Measurements from ENCODE around the gene ENOX2.
A peak's percentile ranks its signal among the peaks of the same experiment; 100 is the strongest.

The ENOX2 gene

DNA sequence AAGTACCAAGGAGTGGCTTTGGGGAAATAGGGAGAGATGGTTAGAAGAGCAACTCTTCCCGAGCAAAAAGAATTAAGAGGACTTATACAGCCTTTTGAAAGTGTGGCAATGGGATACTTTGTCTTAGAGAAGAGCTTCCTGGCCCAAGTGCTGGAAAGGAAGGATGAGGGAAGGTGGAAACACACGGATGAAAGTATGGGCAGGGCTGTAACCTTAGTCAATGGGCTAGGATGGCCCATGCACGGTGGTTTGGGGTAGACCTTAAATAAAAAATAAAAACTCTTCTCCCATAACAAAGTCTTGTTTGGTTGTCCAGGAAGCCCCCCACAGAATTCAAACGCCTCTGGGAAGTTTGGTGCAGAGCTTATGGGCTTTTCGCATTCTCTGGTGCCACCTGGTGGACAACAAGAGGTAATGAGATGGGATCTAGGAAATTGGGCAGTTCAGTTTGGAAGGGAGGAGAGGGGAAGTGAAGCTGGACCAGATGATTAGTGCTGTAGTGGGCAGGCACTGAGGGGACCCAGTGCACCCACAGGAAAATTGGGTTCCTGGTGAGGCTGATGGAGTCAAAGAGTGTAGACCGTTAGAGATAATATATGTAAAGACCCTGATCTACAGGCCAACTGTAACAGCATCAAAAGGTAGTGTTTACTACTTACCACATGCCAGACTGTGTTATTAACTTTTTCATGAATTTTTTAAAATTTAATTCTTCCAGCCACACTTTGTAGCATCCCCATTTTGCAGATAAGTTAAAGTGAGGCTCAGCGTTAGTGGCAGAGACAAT, 13.8 kb upstream of the ENOX2 start:
- H3K4me3 ChIP-seq (replicated peaks; ENCODE audit: low read depth, low read length) = no peak overlapping the region
- DNase-seq (ENCODE audit: low read depth) = peak; percentile 65
- TF ChIP-seq, protein P1, sequence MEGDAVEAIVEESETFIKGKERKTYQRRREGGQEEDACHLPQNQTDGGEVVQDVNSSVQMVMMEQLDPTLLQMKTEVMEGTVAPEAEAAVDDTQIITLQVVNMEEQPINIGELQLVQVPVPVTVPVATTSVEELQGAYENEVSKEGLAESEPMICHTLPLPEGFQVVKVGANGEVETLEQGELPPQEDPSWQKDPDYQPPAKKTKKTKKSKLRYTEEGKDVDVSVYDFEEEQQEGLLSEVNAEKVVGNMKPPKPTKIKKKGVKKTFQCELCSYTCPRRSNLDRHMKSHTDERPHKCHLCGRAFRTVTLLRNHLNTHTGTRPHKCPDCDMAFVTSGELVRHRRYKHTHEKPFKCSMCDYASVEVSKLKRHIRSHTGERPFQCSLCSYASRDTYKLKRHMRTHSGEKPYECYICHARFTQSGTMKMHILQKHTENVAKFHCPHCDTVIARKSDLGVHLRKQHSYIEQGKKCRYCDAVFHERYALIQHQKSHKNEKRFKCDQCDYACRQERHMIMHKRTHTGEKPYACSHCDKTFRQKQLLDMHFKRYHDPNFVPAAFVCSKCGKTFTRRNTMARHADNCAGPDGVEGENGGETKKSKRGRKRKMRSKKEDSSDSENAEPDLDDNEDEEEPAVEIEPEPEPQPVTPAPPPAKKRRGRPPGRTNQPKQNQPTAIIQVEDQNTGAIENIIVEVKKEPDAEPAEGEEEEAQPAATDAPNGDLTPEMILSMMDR (IDR thresholded peaks at IDR 0.05; ENCODE audit: low read length, missing control alignments) = peak; percentile 62

DNA sequence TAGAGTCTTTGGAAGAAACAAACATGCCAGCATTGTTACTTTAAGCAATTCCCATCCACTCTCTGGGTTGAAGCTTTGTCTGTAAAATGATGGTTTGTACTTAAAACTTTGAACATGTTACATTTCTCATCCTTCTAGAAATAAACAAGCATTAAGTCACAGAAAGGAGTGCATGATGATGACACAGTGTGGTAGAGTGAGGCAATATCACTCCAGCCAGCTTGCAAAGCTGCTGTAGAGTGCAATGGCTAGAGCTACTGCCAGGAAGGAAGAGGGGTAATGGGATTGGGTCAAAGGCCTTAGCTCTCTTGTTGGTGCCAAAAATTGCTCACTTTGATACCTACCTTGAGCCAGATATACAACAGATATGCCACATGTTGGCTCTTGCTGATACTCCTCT, 12.3 kb upstream of the ENOX2 start:
- TF ChIP-seq, protein P1 (IDR thresholded peaks at IDR 0.05; ENCODE audit: low read length, missing control alignments) = no peak
- no peak overlapping the region for H3K4me3 ChIP-seq (replicated peaks; ENCODE audit: low read depth, low read length)
- DNase-seq (ENCODE audit: low read depth) = peak; percentile 40

DNA sequence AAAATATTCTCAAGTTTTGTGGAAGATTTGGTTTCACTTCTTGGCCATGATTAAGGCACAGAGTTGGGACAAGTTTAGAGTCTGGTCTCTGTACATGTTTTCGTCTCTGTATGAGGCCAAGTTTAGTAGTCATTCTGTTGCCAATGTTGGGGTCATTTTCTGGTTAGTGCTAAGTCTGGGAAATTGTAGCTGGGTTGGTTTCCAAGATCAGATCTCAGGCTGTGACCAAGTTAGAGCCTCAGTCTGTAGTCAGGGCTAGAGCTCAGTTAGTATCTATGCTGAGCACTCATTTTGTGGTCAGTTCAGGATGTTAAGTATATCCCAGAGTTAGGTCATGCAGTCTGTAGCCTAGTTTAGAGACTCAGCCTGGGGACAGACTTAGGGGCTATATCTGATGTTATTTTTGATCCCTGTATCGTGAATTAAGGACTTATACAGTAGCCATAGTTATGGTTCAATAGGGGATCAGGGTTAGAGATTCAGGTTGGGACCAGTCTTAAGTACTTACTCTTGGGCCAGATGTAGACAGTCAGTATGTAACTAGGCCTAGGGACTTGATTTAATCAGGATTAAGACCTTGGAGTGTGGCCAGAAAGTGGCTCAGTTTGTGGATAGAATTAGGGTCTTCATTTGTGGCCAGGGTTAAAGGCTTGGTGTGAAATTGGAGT, 6.6 kb upstream of the ENOX2 start:
- no peak for DNase-seq (ENCODE audit: low read depth)
- H3K4me3 ChIP-seq (replicated peaks; ENCODE audit: low read depth, low read length) = no peak overlapping the region
- TF ChIP-seq, protein P1 (IDR thresholded peaks at IDR 0.05; ENCODE audit: low read length, missing control alignments) = no peak

DNA sequence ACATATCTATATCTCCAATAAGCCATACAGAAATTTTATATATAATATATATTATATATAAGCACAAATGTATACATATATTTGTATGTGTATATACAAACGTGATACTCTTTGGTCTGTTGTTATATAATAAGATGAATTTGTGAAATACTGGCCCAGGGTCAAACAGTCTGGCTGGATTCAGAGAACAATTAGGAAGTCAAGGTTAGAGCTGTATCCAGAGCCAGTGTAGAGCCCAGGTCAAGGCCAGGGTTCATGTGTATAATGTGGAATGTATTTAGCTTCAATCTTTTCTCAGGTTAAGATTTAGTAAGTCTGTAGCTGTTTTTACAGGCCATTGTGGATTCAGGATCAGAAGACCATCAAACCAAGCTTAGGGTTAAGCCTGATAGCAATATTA, 3.8 kb upstream of the ENOX2 start:
- no peak overlapping the region for H3K4me3 ChIP-seq (replicated peaks; ENCODE audit: low read depth, low read length)
- TF ChIP-seq, protein P1 (IDR thresholded peaks at IDR 0.05; ENCODE audit: low read length, missing control alignments) = no peak
- DNase-seq (ENCODE audit: low read depth) = no peak

DNA sequence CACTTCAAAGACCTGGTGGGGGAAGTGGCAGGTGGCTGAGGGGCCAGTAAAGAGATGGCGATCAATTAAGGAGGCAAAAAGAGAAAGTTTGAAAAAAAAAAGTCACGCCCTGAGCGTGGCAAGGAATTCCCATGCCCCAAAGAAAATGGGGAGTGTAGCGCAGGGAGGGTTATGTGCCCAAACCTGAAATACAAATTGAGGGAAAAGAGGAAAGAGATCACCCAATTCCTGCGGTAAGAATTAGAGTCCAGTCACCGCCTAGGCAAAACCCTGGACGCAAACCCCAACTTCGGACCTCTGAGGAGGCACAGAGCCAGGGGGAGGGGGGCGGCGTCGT, 595 bp downstream of the ENOX2 start:
- peak overlapping the region; percentile 71 for H3K4me3 ChIP-seq (replicated peaks; ENCODE audit: low read depth, low read length)
- TF ChIP-seq, protein P1 (IDR thresholded peaks at IDR 0.05; ENCODE audit: low read length, missing control alignments) = no peak
- DNase-seq (ENCODE audit: low read depth) = no peak

DNA sequence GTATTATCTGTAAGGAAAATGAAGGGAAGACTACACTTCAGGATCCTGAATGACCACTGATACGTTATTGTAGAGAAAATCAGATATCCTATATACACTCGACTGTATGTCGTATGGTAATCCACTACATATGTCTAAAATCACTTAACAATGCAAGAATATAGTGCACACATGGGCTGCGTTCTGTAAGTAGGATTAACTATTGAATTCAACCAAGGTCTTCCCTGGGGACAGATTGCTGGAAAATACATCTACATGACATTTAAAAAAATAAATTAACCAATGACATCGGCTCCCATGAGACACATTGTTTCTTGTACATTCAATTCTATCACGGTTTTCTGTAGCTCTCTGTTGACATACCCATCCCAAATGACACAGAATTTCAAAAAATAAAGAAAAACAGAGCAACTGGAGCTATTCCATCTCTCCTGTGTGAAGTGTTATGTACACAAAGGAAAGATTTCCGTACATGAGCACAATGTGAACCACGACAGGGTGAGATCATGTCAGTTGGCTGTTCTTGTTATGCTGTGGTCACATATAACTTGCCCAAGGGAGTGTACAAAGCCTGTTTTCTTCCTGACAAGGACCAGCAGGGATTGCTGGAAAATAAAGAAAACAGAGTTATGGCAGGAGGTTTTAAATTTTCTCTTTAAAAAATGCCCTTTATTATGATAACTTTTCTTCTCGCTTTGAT, 6.1 kb downstream of the ENOX2 start:
- DNase-seq (ENCODE audit: low read depth) = peak; percentile 69
- H3K4me3 ChIP-seq (replicated peaks; ENCODE audit: low read depth, low read length) = no peak overlapping the region
- TF ChIP-seq, protein P1 (IDR thresholded peaks at IDR 0.05; ENCODE audit: low read length, missing control alignments) = no peak

All from fibroblast of pulmonary artery (primary cell).